ENCODE data around the gene PPP2R2D. TPM values are rescaled to one million over a fixed set of nuclear protein-coding genes. Genes with fewer than 3 reads are reported as not detected.

PPP2R2D gene
- total RNA-seq, 1 donor = 24.2 TPM

DNA sequence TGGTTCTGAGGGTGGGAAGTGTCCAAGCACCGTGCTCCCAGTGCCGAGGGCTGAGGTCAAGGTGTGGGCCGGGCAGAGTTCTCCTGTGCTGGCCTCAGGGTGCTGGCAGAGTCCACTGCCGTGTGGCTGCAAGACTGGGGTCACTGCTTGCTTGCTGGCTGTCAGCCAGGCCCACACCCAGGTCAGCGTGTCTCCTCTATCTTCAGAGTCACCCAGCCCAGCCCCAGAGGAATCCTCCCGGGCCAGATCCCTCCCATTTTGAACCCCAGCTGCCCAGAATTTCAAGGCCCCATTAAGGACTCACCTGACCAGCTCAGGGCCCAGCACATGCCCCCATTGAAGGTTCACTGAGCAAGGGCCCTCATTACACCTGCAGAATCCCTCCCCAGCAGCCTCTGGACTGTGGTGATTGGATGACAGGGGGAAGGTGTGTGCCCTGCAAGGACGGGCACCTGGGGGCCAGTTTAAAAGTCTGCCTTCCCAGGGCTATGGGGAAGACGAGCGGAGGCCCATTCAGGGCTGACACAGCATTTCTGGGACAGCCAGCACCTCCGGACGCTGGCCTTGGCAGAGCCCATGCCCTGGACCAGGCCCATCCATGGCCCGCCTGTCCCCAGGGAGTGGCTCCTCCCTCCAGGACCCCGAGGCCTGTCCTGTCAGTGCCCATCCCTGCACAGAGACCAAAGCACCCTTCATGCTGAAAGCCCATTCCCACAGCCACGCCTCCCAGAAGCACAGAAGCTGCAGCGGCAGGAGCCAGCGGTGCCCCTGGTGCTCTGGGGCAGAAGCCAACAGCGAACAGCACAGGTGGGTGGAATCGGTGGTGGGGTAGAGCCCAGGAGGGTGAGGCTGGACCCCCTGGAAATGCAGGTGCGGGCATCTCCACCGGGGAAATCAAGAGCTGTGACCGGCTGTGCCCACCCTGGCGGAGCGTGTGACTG, 45.1 kb upstream of the PPP2R2D start:
- TF ChIP-seq CTCF (IDR thresholded peaks at IDR 0.05; ENCODE audit: insufficient read depth, low read length) = no peak
- H3K4me3 ChIP-seq (ENCODE audit: low read depth, low read length) = no peak overlapping the region
- DNase-seq (ENCODE audit: low read depth) = no peak

- no peak for DNase-seq (ENCODE audit: low read depth)
- H3K4me3 ChIP-seq (ENCODE audit: low read depth, low read length) = no peak overlapping the region
- TF ChIP-seq CTCF (IDR thresholded peaks at IDR 0.05; ENCODE audit: insufficient read depth, low read length) = no peak
These were observed 44.2 kb upstream of the PPP2R2D start for GRCh38 chr10:131856441-131857094.

GRCh38 chr10:131857156-131858117, 43.4 kb upstream of the PPP2R2D start:
- H3K4me3 ChIP-seq (ENCODE audit: low read depth, low read length) = no peak overlapping the region
- no peak for DNase-seq (ENCODE audit: low read depth)
- no peak for TF ChIP-seq CTCF (IDR thresholded peaks at IDR 0.05; ENCODE audit: insufficient read depth, low read length)

- no peak for DNase-seq (ENCODE audit: low read depth)
- no peak for TF ChIP-seq CTCF (IDR thresholded peaks at IDR 0.05; ENCODE audit: insufficient read depth, low read length)
- H3K4me3 ChIP-seq (ENCODE audit: low read depth, low read length) = no peak overlapping the region
These were observed 42.7 kb upstream of the PPP2R2D start for GRCh38 chr10:131858118-131858515.

GRCh38 chr10:131858583-131859340, 42.0 kb upstream of the PPP2R2D start:
- TF ChIP-seq CTCF (IDR thresholded peaks at IDR 0.05; ENCODE audit: insufficient read depth, low read length) = no peak
- no peak for DNase-seq (ENCODE audit: low read depth)
- no peak overlapping the region for H3K4me3 ChIP-seq (ENCODE audit: low read depth, low read length)

All from fibroblast of the aortic adventitia (primary cell).